HepG2 (cell line): ENCODE measurements around the gene ARHGEF40. TPM values are rescaled to one million over a fixed set of nuclear protein-coding genes. Genes with fewer than 3 reads are reported as not detected.

Experiments used
- ASH2L ChIP-seq: fragments of 300-600, 200-600 bp; sonication (generic); IDR thresholded peaks from 2 replicates; pipeline ENCODE4 v1.7.0; 2017; ENCODE audit warnings: low read depth, mild to moderate bottlenecking, moderate library complexity, mixed read lengths, low read length; ENCODE audit not compliant: insufficient read length
- ERF ChIP-seq: IDR thresholded peaks from 2 replicates; pipeline ENCODE4 v1.6.1; 2018; ENCODE audit warnings: missing biosample characterization, missing genetic modification reagents
- ETS1 ChIP-seq: sonication (generic); formaldehyde crosslinking; IDR thresholded peaks from 2 replicates; pipeline ENCODE4 v1.4.0; 2020; ENCODE audit warnings: missing genetic modification reagents
- ETV5 ChIP-seq: IDR thresholded peaks from 2 replicates; pipeline ENCODE4 v1.6.1; 2018; ENCODE audit warnings: missing biosample characterization, missing genetic modification reagents, inconsistent platforms, borderline replicate concordance
- GFI1 ChIP-seq: sonication (generic); formaldehyde crosslinking; IDR thresholded peaks from 2 replicates; pipeline ENCODE4 v1.5.0; 2020; ENCODE audit warnings: missing genetic modification reagents, mild to moderate bottlenecking, borderline replicate concordance
- HNF4A ChIP-seq: sonication (generic); formaldehyde crosslinking; IDR thresholded peaks from 2 replicates; pipeline ENCODE4 v1.4.0; 2020; ENCODE audit warnings: missing genetic modification reagents
- IRF1 ChIP-seq: sonication (generic); formaldehyde crosslinking; IDR thresholded peaks from 2 replicates; pipeline ENCODE4 v1.4.0; 2020; ENCODE audit warnings: low read depth, mild to moderate bottlenecking, missing genetic modification reagents
- KAT2B ChIP-seq: fragments of 150-350 bp; IDR thresholded peaks from 2 replicates; pipeline ENCODE4 v1.6.1; 2014; ENCODE audit warnings: low read depth, low read length, borderline replicate concordance
- LRRFIP1 ChIP-seq: sonication (generic); formaldehyde crosslinking; conservative IDR thresholded peaks from 2 replicates; pipeline ENCODE4 v1.4.0; 2020; ENCODE audit warnings: missing genetic modification reagents
- MLX ChIP-seq: IDR thresholded peaks from 2 replicates; pipeline ENCODE4 v1.6.1; 2016
- NFYC ChIP-seq: IDR thresholded peaks from 2 replicates; pipeline ENCODE4 v1.6.1; 2016; ENCODE audit warnings: missing genetic modification reagents, missing compliant biosample characterization
- NR2F6 ChIP-seq, 2 experiments: IDR thresholded peaks; 2 replicates each; pipeline ENCODE4 v1.6.1; 2016; ENCODE audit warnings: antibody characterized with exemption in 1 of 2, mild to moderate bottlenecking in 1 of 2
- TCF7 ChIP-seq: sonication (generic); IDR thresholded peaks from 2 replicates; pipeline ENCODE4 v1.6.1; 2016; ENCODE audit warnings: antibody characterized with exemption, low read depth
- TCF7L2 ChIP-seq: IDR thresholded peaks from 2 replicates; pipeline ENCODE4 v1.6.1; 2011; ENCODE audit warnings: mild to moderate bottlenecking, low read depth, low read length, moderate library complexity
- ZBTB14 ChIP-seq: sonication (generic); formaldehyde crosslinking; IDR thresholded peaks from 2 replicates; pipeline ENCODE4 v1.4.0; 2020; ENCODE audit warnings: missing genetic modification reagents
- ZBTB3 ChIP-seq: sonication (generic); formaldehyde crosslinking; IDR thresholded peaks from 2 replicates; pipeline ENCODE4 v1.4.0; 2020; ENCODE audit warnings: low read depth, mild to moderate bottlenecking, moderate library complexity, missing genetic modification reagents, borderline replicate concordance
- ZMYM4 ChIP-seq: sonication (generic); formaldehyde crosslinking; IDR thresholded peaks from 2 replicates; pipeline ENCODE4 v1.8.1; 2023; ENCODE audit warnings: mild to moderate bottlenecking, missing genetic modification reagents
- ZNF460 ChIP-seq: sonication (generic); formaldehyde crosslinking; IDR thresholded peaks from 2 replicates; pipeline ENCODE4 v1.5.1; 2020; ENCODE audit warnings: missing genetic modification reagents, mild to moderate bottlenecking, borderline replicate concordance
- ZNF549 ChIP-seq: sonication (generic); formaldehyde crosslinking; IDR thresholded peaks from 2 replicates; pipeline ENCODE4 v1.5.0; 2020; ENCODE audit warnings: missing genetic modification reagents
- ZNF589 ChIP-seq: sonication (generic); formaldehyde crosslinking; conservative IDR thresholded peaks from 2 replicates; pipeline ENCODE4 v1.8.0; 2022; ENCODE audit warnings: mild to moderate bottlenecking, moderate library complexity, missing genetic modification reagents
- ZNF652 ChIP-seq: IDR thresholded peaks from 2 replicates; pipeline ENCODE4 v1.6.1; 2016; ENCODE audit warnings: low read depth, borderline replicate concordance
- polyA plus RNA-seq, 8 experiments: library from polyadenylated mRNA; depleted of rRNA in 3 of 8; stranded (reverse) in 7 of 8; unstranded in 1 of 8; fragments of >200 nt; fragmentation: Illumina TruSeq in 4 of 8; extraction: Trizol in 4 of 8; gene quantifications; 2 replicates each; pipeline versions ENCODE4 v1.2.1 to v1.2.3, GENCODE V29; 2011 to 2016; ENCODE audit warnings: low read depth in 4 of 8, missing spikeins in 1 of 8, mixed read lengths in 1 of 8; ENCODE audit not compliant: insufficient read depth in 1 of 8
- total RNA-seq, 5 experiments: library from RNA; depleted of rRNA; stranded (reverse); fragments of >200 nt; fragmentation: Illumina TruSeq; extraction: Trizol; gene quantifications; 2 replicates each; pipeline ENCODE4 v1.2.3, GENCODE V29; 2016; ENCODE audit warnings: low read depth in 1 of 5

Gene ARHGEF40
- total and polyA plus RNA-seq, 2 of the 13 experiments (the other 11 are each of a cell fraction or from before 2014, with no cell fraction given), result 28.1 to 78.1 TPM

GRCh38 chr14:21060614-21061346 is 9.3 kb upstream of the ARHGEF40 start (continued):
- TF ChIP-seq IRF1 (CRISPR knock-in tag) (no peak), ZBTB3 (CRISPR knock-in tag) (no peak), ETV5 (CRISPR knock-in tag) (0 out of 2 replicates have a peak, but pooled peaks have one; percentile 2), ZNF589 (CRISPR knock-in tag) (no peak), TCF7 (no peak), HNF4A (CRISPR knock-in tag) (peak; percentile 36; the same call in 1 of the 2 replicates), ETS1 (CRISPR knock-in tag) (no peak), NFYC (CRISPR knock-in tag) (no peak), MLX (no peak), TCF7L2 (no peak), ZBTB14 (CRISPR knock-in tag) (no peak), ZNF549 (no peak), KAT2B (no peak), GFI1 (peak; percentile 58), ERF (CRISPR knock-in tag) (peak; percentile 46; the same call in 1 of the 2 replicates), NR2F6 (IDR thresholded peaks at IDR 0.05) (0 out of 2 replicates have a peak, but pooled peaks have one; percentile 26), NR2F6 (CRISPR knock-in tag; IDR thresholded peaks at IDR 0.05) (no peak), LRRFIP1 (CRISPR knock-in tag) (no peak), ZMYM4 (CRISPR knock-in tag) (0 out of 2 replicates have a peak, but pooled peaks have one; percentile 23), ASH2L (peak; percentile 49), ZNF652 (CRISPR knock-in tag) (no peak), ZNF460 (CRISPR knock-in tag) (no peak)
